K562 (cell line): ENCODE measurements around the gene GCNT3. TPM values are rescaled to one million over a fixed set of nuclear protein-coding genes. Genes with fewer than 3 reads are reported as not detected.

Experiments used
- ATAC-seq: fragments of 200-7000 bp; cut with Tn5 transposase; 3 replicates; pipeline ENCODE4 v1.9.1; 2020; ENCODE audit warnings: moderate library complexity
- BruUV-seq: library from RNA; stranded (reverse); fragments of 400-500 nt; replicated peaks from 2 replicates; lab custom pipeline; 2021; lab: Mats Ljungman, UMichigan
- CTCF ChIA-PET: fragments of 300-600 bp; formaldehyde crosslinking; extraction: SDS; loops from one replicate; lab custom pipeline; 2021; ENCODE audit warnings: low intra/inter-chr PET ratio; lab: Yijun Ruan, JAX
- POLR2A ChIA-PET: fragments of 300-600, 350-650 bp; sonication (Branson Sonifier 250); formaldehyde crosslinking; extraction: SDS; loops from one replicate; lab custom pipeline; 2021; ENCODE audit warnings: antibody characterized with exemption, inconsistent platforms; lab: Yijun Ruan, JAX
- DNase-seq, 4 experiments: peaks; one replicate each; pipeline versions ENCODE4 v3.0.0 to v3.0.0-alpha.2; 2011 to 2018; ENCODE audit warnings: low spot score in 3 of 4, mixed read lengths in 3 of 4; ENCODE audit errors: extremely low read depth in 1 of 4
- FAIRE-seq: peaks from 2 replicates; lab custom pipeline; 2011; peaks lifted over from hg19 to GRCh38; lab: Jason Lieb, UNC
- H2AFZ ChIP-seq: 2 replicates; pipeline ENCODE4 v1.6.0; 2011; ENCODE audit warnings: low read depth, low read length, control low read depth, inconsistent platforms
- H3K27ac ChIP-seq: fragments of 200-600 bp; 3 replicates; pipeline ENCODE4 v1.8.0; 2011; ENCODE audit warnings: low read depth, mild to moderate bottlenecking, control low read depth, inconsistent platforms, low read length, moderate library complexity, mixed read lengths; ENCODE audit errors: extremely low read depth
- H3K27me3 ChIP-seq, 2 experiments: fragments of 300-600 bp in 1 of 2; 2 replicates in 1 of 2; 3 replicates in 1 of 2; pipeline versions ENCODE4 v1.6.0 to v1.8.0; 2011; ENCODE audit warnings: inconsistent platforms in 2 of 2, low read length in 2 of 2, mild to moderate bottlenecking in 1 of 2, mixed read lengths in 1 of 2, moderate library complexity in 1 of 2; ENCODE audit not compliant: control insufficient read depth in 2 of 2, insufficient read depth in 2 of 2
- H3K36me3 ChIP-seq: fragments of 300-600 bp; 3 replicates; pipeline ENCODE4 v1.8.0; 2011; ENCODE audit warnings: mild to moderate bottlenecking, low read length, inconsistent platforms; ENCODE audit not compliant: control insufficient read depth, insufficient read depth
- H3K4me1 ChIP-seq, 2 experiments: fragments of 200-600 bp in 1 of 2; replicated peaks in 1 of 2; 2 replicates in 1 of 2; 3 replicates in 1 of 2; pipeline versions ENCODE4 v1.5.1 to v1.8.0; 2011; ENCODE audit warnings: inconsistent platforms in 2 of 2, low read length in 2 of 2, mild to moderate bottlenecking in 1 of 2, mixed read lengths in 1 of 2, moderate library complexity in 1 of 2; ENCODE audit not compliant: control insufficient read depth in 2 of 2, insufficient read depth in 2 of 2
- H3K4me2 ChIP-seq: 2 replicates; pipeline ENCODE4 v1.6.1; 2011; ENCODE audit warnings: low read length, control low read depth, inconsistent platforms, mixed read lengths; ENCODE audit not compliant: insufficient read depth
- H3K4me3 ChIP-seq: fragments of 200-600 bp; sonication (generic), shearing (Covaris generic); 2 replicates; pipeline ENCODE4 v1.5.1; 2016; ENCODE audit warnings: control low read depth, inconsistent platforms
- H3K79me2 ChIP-seq: fragments of 200-600 bp; 3 replicates; pipeline ENCODE4 v1.8.0; 2011; ENCODE audit warnings: low read length, inconsistent platforms; ENCODE audit not compliant: control insufficient read depth, insufficient read depth
- H3K9ac ChIP-seq, 2 experiments: 2 replicates each; pipeline versions ENCODE4 v1.6.0 to v1.6.1; 2011; ENCODE audit warnings: low read depth in 2 of 2, low read length in 2 of 2, control low read depth in 1 of 2, inconsistent platforms in 1 of 2, mild to moderate bottlenecking in 1 of 2, mixed read lengths in 1 of 2; ENCODE audit not compliant: insufficient read depth in 1 of 2
- H3K9me1 ChIP-seq: one replicate; pipeline ENCODE4 v1.6.0; 2011; ENCODE audit warnings: inconsistent platforms, mild to moderate bottlenecking, low read length, moderate library complexity; ENCODE audit not compliant: control insufficient read depth, insufficient read depth
- H3K9me3 ChIP-seq: replicated peaks from 2 replicates; pipeline ENCODE4 v1.5.1; 2011; ENCODE audit warnings: low read depth, low read length, inconsistent platforms; ENCODE audit not compliant: control insufficient read depth, insufficient read depth
- H4K20me1 ChIP-seq: replicated peaks from 2 replicates; pipeline ENCODE4 v1.6.1; 2011; ENCODE audit warnings: low read length, inconsistent platforms, mixed read lengths; ENCODE audit not compliant: control insufficient read depth, insufficient read depth
- CTCFL ChIP-seq: IDR thresholded peaks from 2 replicates; pipeline ENCODE4 v1.6.1; 2011; ENCODE audit warnings: borderline replicate concordance, low read depth, mild to moderate bottlenecking, moderate library complexity, low read length; ENCODE audit not compliant: insufficient read depth, poor library complexity, severe bottlenecking
- E2F6 ChIP-seq, 2 experiments: IDR thresholded peaks; 2 replicates each; pipeline ENCODE4 v1.6.1; 2011; ENCODE audit warnings: borderline replicate concordance in 1 of 2, control low read depth in 1 of 2, low read depth in 1 of 2, low read length in 1 of 2, mild to moderate bottlenecking in 1 of 2, mixed read lengths in 1 of 2, moderate library complexity in 1 of 2; ENCODE audit not compliant: insufficient read depth in 1 of 2, insufficient read length in 1 of 2, poor library complexity in 1 of 2, severe bottlenecking in 1 of 2; ENCODE audit errors: extremely low read depth in 1 of 2
- FOXA1 ChIP-seq: fragments of 450-650 bp; IDR thresholded peaks from 2 replicates; pipeline ENCODE4 v1.6.1; 2016; ENCODE audit warnings: mild to moderate bottlenecking, borderline replicate concordance
- FOXJ3 ChIP-seq: sonication (generic); formaldehyde crosslinking; IDR thresholded peaks from 2 replicates; pipeline ENCODE4 v1.4.0; 2020; ENCODE audit warnings: mild to moderate bottlenecking, missing genetic modification reagents
- KLF1 ChIP-seq: fragments of 450-650 bp; IDR thresholded peaks from 2 replicates; pipeline ENCODE4 v1.6.1; 2016; ENCODE audit warnings: missing genetic modification characterization, missing compliant biosample characterization
- NFE2 ChIP-seq: IDR thresholded peaks from 2 replicates; pipeline ENCODE4 v1.6.1; 2014; ENCODE audit warnings: antibody characterized with exemption, low read depth
- PATZ1 ChIP-seq: fragments of 250-450 bp; sonication (Bioruptor Pico); IDR thresholded peaks from 2 replicates; pipeline ENCODE4 v1.5.0; 2020; ENCODE audit warnings: mild to moderate bottlenecking, borderline replicate concordance
- POLR2B ChIP-seq: fragments of 450-650 bp; IDR thresholded peaks from 2 replicates; pipeline ENCODE4 v1.6.1; 2018; ENCODE audit warnings: low read depth; ENCODE audit not compliant: partially characterized antibody
- YBX1 ChIP-seq: fragments of 450-650 bp; IDR thresholded peaks from 2 replicates; pipeline ENCODE4 v1.7.1; 2016; ENCODE audit warnings: mild to moderate bottlenecking
- ZNF398 ChIP-seq: fragments of 250-450 bp; sonication (Bioruptor Pico); IDR thresholded peaks from 2 replicates; pipeline ENCODE4 v1.8.0; 2021; ENCODE audit warnings: moderate library complexity, mild to moderate bottlenecking, inconsistent platforms
- ZNF512 ChIP-seq: IDR thresholded peaks from 2 replicates; pipeline ENCODE4 v1.6.1; 2016; ENCODE audit warnings: missing genetic modification characterization, missing compliant biosample characterization
- ZNF785 ChIP-seq: fragments of 250-450 bp; sonication (Bioruptor Pico); IDR thresholded peaks from 2 replicates; pipeline ENCODE4 v1.4.0; 2020; ENCODE audit warnings: mild to moderate bottlenecking
- WGBS: fragments of 100-300 bp; shearing (Covaris generic); methylation state at CpG from one replicate; pipeline ENCODE4 v1.1.6; 2016; ENCODE audit warnings: low coverage, mixed read lengths; ENCODE audit not compliant: insufficient coverage; ENCODE audit errors: missing lambda C conversion rate; 5-methylcytosine and 5-hydroxymethylcytosine counted together
- in situ Hi-C: fragments of 300-500 bp; cut with MboI; formaldehyde crosslinking; loops from 4 replicates; pipeline ENCODE4 v1.15.0; 2018; ENCODE audit warnings: inconsistent platforms, mixed read lengths
- intact Hi-C: fragments of 100-400 bp; cut with micrococcal nuclease; formaldehyde crosslinking; loops from 2 replicates; pipeline ENCODE4 v1.14.2; 2022
- polyA plus RNA-seq, 8 experiments: library from polyadenylated mRNA; depleted of rRNA in 4 of 8; stranded (reverse) in 5 of 8; unstranded in 3 of 8; fragments of >200 nt; fragmentation: Nextera tagmentation in 2 of 8; fragmentation: Illumina TruSeq in 1 of 8; extraction: Ambion mirVana in 2 of 8; extraction: Trizol in 1 of 8; gene quantifications; 2 replicates each; pipeline versions ENCODE4 v1.2.1 to v1.2.3, GENCODE V29; 2011 to 2014; ENCODE audit warnings: inconsistent platforms in 1 of 8, missing spikeins in 1 of 8
- total RNA-seq, 7 experiments: library from RNA; depleted of rRNA in 6 of 7; stranded (reverse); fragments of >200 nt in 6 of 7; fragmentation: Illumina TruSeq in 2 of 7; extraction: Trizol in 2 of 7; gene quantifications; 2 replicates each; pipeline versions ENCODE4 v1.2.1 to v1.2.3, GENCODE V29; 2011 to 2021; ENCODE audit warnings: low replicate concordance in 1 of 7

Gene GCNT3
- total and polyA plus RNA-seq, 9 of the 15 experiments (the other 6 are each of a cell fraction or from before 2014, with no cell fraction given): 0.07 to 0.35 (median 0.11) TPM; not detected in 4

- Histone ChIP-seq H4K20me1 (no peaks in the 10 kb centered on the region), H3K36me3 (no peaks in the 10 kb centered on the region), H3K27me3 (peaks cover 0 to 10% of the 10 kb centered on the region in 2 experiments; a peak in 2 of 5 replicates), H2AFZ (no peak overlapping the region), H3K27ac (no peak overlapping the region), H3K9ac (no peak overlapping the region), H3K9me3 (no peaks in the 10 kb centered on the region; the same call in 1 of the 2 replicates), H3K4me3 (no peak overlapping the region), H3K4me1 (no peaks in the 10 kb centered on the region), H3K79me2 (no peaks in the 10 kb centered on the region), H3K4me2 (no peak overlapping the region), H3K9me1 (no peaks in the 10 kb centered on the region)
- ChIA-PET CTCF (no interaction called here), POLR2A (no interaction called here)
- no TSS peak for BruUV-seq
- in situ Hi-C loops: no loop called here
- ATAC-seq (no peak), FAIRE-seq (no peak), DNase-seq (no peak)
- intact Hi-C loops: no loop called here
- 7% methylated on average over 1 of the region's 1 CpG for WGBS
- TF ChIP-seq POLR2B (no peak), ZNF512 (tag) (no peak), ZNF398 (CRISPR knock-in tag) (no peak), CTCFL (no peak), KLF1 (tag) (no peak), NFE2 (no peak), E2F6 (IDR thresholded peaks at IDR 0.05; ENCODE audit: borderline replicate concordance in 1 of 2, extremely low read depth in 1 of 2, insufficient read depth in 1 of 2, insufficient read length in 1 of 2, low read depth in 1 of 2, low read length in 1 of 2, poor library complexity in 1 of 2, severe bottlenecking in 1 of 2) (no peak), ZNF785 (CRISPR knock-in tag) (no peak), PATZ1 (no peak), FOXJ3 (CRISPR knock-in tag) (no peak), FOXA1 (no peak), YBX1 (no peak)
Measured at GRCh38 chr15:59567324-59567723, 44.3 kb upstream of the GCNT3 start.
